K562 (cell line): ENCODE measurements around the gene LPCAT2. TPM values are rescaled to one million over a fixed set of nuclear protein-coding genes. Genes with fewer than 3 reads are reported as not detected.

Source experiments
- ATF7 ChIP-seq: fragments of 450-650 bp; IDR thresholded peaks from 2 replicates; pipeline ENCODE4 v1.7.1; 2014; ENCODE audit warnings: mild to moderate bottlenecking, moderate library complexity
- CREB1 ChIP-seq, 2 experiments: sonication (generic) in 1 of 2; formaldehyde crosslinking in 1 of 2; IDR thresholded peaks; 2 replicates each; pipeline versions ENCODE4 v1.6.1 to v1.8.0; 2012 to 2022; ENCODE audit warnings: inconsistent platforms in 1 of 2, mild to moderate bottlenecking in 1 of 2, missing genetic modification reagents in 1 of 2, moderate library complexity in 1 of 2
- GTF2F1 ChIP-seq: IDR thresholded peaks from 2 replicates; pipeline ENCODE4 v1.6.1; 2011; ENCODE audit warnings: low read depth, low read length, improper control_type of control experiment
- HIVEP1 ChIP-seq: fragments of 250-450 bp; sonication (Bioruptor Pico); IDR thresholded peaks from 2 replicates; pipeline ENCODE4 v1.4.0; 2020; ENCODE audit warnings: mild to moderate bottlenecking
- KLF16 ChIP-seq: IDR thresholded peaks from 2 replicates; pipeline ENCODE4 v1.6.1; 2016; ENCODE audit warnings: antibody characterized with exemption
- NCOA2 ChIP-seq, 2 experiments: fragments of 450-650 bp; IDR thresholded peaks; 2 replicates each; pipeline ENCODE4 v1.6.1; 2018; ENCODE audit warnings: mild to moderate bottlenecking in 2 of 2, moderate library complexity in 1 of 2; ENCODE audit not compliant: partially characterized antibody in 2 of 2
- NCOA6 ChIP-seq: fragments of 450-650 bp; IDR thresholded peaks from 2 replicates; pipeline ENCODE4 v1.6.1; 2017; ENCODE audit warnings: mild to moderate bottlenecking
- SFPQ ChIP-seq: fragments of 200-400 bp; formaldehyde crosslinking; IDR thresholded peaks from 2 replicates; pipeline ENCODE4 v1.6.1; 2017; ENCODE audit warnings: mild to moderate bottlenecking, low read depth, low read length, moderate library complexity
- SMAD2 ChIP-seq: fragments of 150-350 bp; IDR thresholded peaks from 2 replicates; pipeline ENCODE4 v1.6.1; 2014; ENCODE audit warnings: low read depth, mild to moderate bottlenecking, low read length
- VEZF1 ChIP-seq: fragments of 200-800 bp; sonication (Bioruptor generic); IDR thresholded peaks from 2 replicates; pipeline ENCODE4 v1.6.1; 2017; ENCODE audit warnings: missing genetic modification characterization, missing compliant biosample characterization
- ZBTB8A ChIP-seq: fragments of 450-650 bp; IDR thresholded peaks from 2 replicates; pipeline ENCODE4 v1.6.1; 2018; ENCODE audit warnings: mild to moderate bottlenecking, moderate library complexity; ENCODE audit not compliant: partially characterized antibody
- ZNF41 ChIP-seq: fragments of 250-450 bp; sonication (Bioruptor Pico); conservative IDR thresholded peaks from 2 replicates; pipeline ENCODE4 v1.4.0; 2020; ENCODE audit warnings: mild to moderate bottlenecking
- ZNF551 ChIP-seq: fragments of 250-450 bp; sonication (Bioruptor Pico); IDR thresholded peaks from 2 replicates; pipeline ENCODE4 v1.5.0; 2021; ENCODE audit warnings: mild to moderate bottlenecking, moderate library complexity
- polyA plus RNA-seq, 8 experiments: library from polyadenylated mRNA; depleted of rRNA in 4 of 8; stranded (reverse) in 5 of 8; unstranded in 3 of 8; fragments of >200 nt; fragmentation: Nextera tagmentation in 2 of 8; fragmentation: Illumina TruSeq in 1 of 8; extraction: Ambion mirVana in 2 of 8; extraction: Trizol in 1 of 8; gene quantifications; 2 replicates each; pipeline versions ENCODE4 v1.2.1 to v1.2.3, GENCODE V29; 2011 to 2014; ENCODE audit warnings: inconsistent platforms in 1 of 8, missing spikeins in 1 of 8
- total RNA-seq, 7 experiments: library from RNA; depleted of rRNA in 6 of 7; stranded (reverse); fragments of >200 nt in 6 of 7; fragmentation: Illumina TruSeq in 2 of 7; extraction: Trizol in 2 of 7; gene quantifications; 2 replicates each; pipeline versions ENCODE4 v1.2.1 to v1.2.3, GENCODE V29; 2011 to 2021; ENCODE audit warnings: low replicate concordance in 1 of 7
- TF ChIP-seq, protein P1 (sequence below), 2 experiments: fragments of 450-650 bp; formaldehyde crosslinking in 1 of 2; IDR thresholded peaks; 2 replicates each; pipeline versions ENCODE4 v1.4.0 to v1.6.1; 2014 to 2020; ENCODE audit warnings: mild to moderate bottlenecking in 2 of 2, borderline replicate concordance in 1 of 2, low read depth in 1 of 2

Gene LPCAT2
- total and polyA plus RNA-seq, 9 of the 15 experiments (the other 6 are each of a cell fraction or from before 2014, with no cell fraction given), result 2.9 to 15.0 (median 7.3) TPM

DNA sequence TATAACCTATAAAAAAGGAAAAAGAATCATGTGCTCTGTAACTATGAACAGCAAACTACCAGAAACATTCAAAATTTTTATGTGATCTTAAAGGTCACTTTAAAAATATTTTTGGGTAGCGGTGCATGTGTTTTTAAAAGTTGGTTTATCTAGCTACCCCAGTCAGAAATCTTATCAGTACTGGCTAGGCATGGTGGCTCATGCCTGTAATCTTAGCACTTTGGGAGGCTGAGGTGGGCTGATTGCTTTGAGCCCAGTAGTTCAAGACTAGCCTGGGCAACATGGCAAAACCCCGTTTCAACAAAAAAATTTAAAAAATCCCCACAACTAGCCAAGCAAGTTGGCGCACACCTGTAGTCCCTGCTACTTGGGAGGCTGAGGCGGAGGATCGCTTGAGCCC, 61.3 kb downstream of the LPCAT2 start (continued):
- no peak for TF ChIP-seq SMAD2
- no peak for TF ChIP-seq NCOA2 (IDR thresholded peaks at IDR 0.05; ENCODE audit: partially characterized antibody in 2 of 2)
- TF ChIP-seq, protein P1, sequence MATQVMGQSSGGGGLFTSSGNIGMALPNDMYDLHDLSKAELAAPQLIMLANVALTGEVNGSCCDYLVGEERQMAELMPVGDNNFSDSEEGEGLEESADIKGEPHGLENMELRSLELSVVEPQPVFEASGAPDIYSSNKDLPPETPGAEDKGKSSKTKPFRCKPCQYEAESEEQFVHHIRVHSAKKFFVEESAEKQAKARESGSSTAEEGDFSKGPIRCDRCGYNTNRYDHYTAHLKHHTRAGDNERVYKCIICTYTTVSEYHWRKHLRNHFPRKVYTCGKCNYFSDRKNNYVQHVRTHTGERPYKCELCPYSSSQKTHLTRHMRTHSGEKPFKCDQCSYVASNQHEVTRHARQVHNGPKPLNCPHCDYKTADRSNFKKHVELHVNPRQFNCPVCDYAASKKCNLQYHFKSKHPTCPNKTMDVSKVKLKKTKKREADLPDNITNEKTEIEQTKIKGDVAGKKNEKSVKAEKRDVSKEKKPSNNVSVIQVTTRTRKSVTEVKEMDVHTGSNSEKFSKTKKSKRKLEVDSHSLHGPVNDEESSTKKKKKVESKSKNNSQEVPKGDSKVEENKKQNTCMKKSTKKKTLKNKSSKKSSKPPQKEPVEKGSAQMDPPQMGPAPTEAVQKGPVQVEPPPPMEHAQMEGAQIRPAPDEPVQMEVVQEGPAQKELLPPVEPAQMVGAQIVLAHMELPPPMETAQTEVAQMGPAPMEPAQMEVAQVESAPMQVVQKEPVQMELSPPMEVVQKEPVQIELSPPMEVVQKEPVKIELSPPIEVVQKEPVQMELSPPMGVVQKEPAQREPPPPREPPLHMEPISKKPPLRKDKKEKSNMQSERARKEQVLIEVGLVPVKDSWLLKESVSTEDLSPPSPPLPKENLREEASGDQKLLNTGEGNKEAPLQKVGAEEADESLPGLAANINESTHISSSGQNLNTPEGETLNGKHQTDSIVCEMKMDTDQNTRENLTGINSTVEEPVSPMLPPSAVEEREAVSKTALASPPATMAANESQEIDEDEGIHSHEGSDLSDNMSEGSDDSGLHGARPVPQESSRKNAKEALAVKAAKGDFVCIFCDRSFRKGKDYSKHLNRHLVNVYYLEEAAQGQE (IDR thresholded peaks at IDR 0.05; ENCODE audit: borderline replicate concordance), result no peak
- TF ChIP-seq, protein P1 (CRISPR knock-in tag; IDR thresholded peaks at IDR 0.05; ENCODE audit: low read depth), result no peak
- 0 out of 2 replicates have a peak, but pooled peaks have one; percentile 10 for TF ChIP-seq ATF7
- TF ChIP-seq NCOA6, result no peak
- no peak for TF ChIP-seq ZNF41 (CRISPR knock-in tag)
- TF ChIP-seq CREB1 (IDR thresholded peaks at IDR 0.05), result no peak
- TF ChIP-seq CREB1 (CRISPR knock-in tag; IDR thresholded peaks at IDR 0.05), result no peak
- no peak for TF ChIP-seq SFPQ
- TF ChIP-seq VEZF1 (CRISPR knock-in tag), result no peak
- TF ChIP-seq KLF16, result peak; percentile 73; the same call in 1 of the 2 replicates
- TF ChIP-seq HIVEP1 (CRISPR knock-in tag), result no peak
- TF ChIP-seq ZNF551 (CRISPR knock-in tag), result no peak
- TF ChIP-seq ZBTB8A, result no peak
- TF ChIP-seq GTF2F1, result no peak
